Kidney (tissue), 14 donors: Measurements from ENCODE around the gene TRERF1. TPM values are rescaled to one million over a fixed set of nuclear protein-coding genes. Genes with fewer than 3 reads are reported as not detected.

Experiments
- DNase-seq, 5 donors: peaks; one replicate each; pipeline ENCODE4 v3.0.0-alpha.2; 2013 to 2020
- FAIRE-seq: peaks from 2 replicates; lab custom pipeline; 2012; peaks lifted over from hg19 to GRCh38; lab: Jason Lieb, UNC
- H3K27ac ChIP-seq, 2 donors: one replicate each; pipeline ENCODE4 v1.7.0; 2013; ENCODE audit warnings: low read depth in 2 of 2, low read length in 2 of 2, inconsistent platforms in 1 of 2
- H3K27me3 ChIP-seq: one replicate; pipeline ENCODE4 v1.7.1; 2013; ENCODE audit warnings: low read length, inconsistent platforms; ENCODE audit not compliant: control insufficient read depth, insufficient read depth
- H3K36me3 ChIP-seq, 3 donors: one replicate each; pipeline versions ENCODE4 v1.7.0 to v1.7.1; 2013; ENCODE audit warnings: low read length in 3 of 3, control low read depth in 1 of 3, inconsistent platforms in 1 of 3; ENCODE audit not compliant: insufficient read depth in 3 of 3, control insufficient read depth in 2 of 3
- H3K4me1 ChIP-seq, 3 donors: one replicate each; pipeline versions ENCODE4 v1.7.0 to v1.7.1; 2013; ENCODE audit warnings: low read length in 3 of 3, inconsistent platforms in 1 of 3, low read depth in 1 of 3; ENCODE audit not compliant: control insufficient read depth in 2 of 3, insufficient read depth in 2 of 3
- H3K4me3 ChIP-seq, 3 donors: one replicate each; pipeline versions ENCODE4 v1.7.0 to v1.8.1; 2013; ENCODE audit warnings: low read length in 3 of 3, control low read depth in 1 of 3, inconsistent platforms in 1 of 3
- H3K9ac ChIP-seq, 3 donors: one replicate each; pipeline versions ENCODE4 v1.7.0 to v1.7.1; 2013; ENCODE audit warnings: low read length in 3 of 3, control low read depth in 1 of 3, inconsistent platforms in 1 of 3
- H3K9me3 ChIP-seq, 3 donors: one replicate each; pipeline versions ENCODE4 v1.7.0 to v1.7.1; 2013; ENCODE audit warnings: low read length in 3 of 3, control low read depth in 1 of 3, inconsistent platforms in 1 of 3; ENCODE audit not compliant: control insufficient read depth in 2 of 3, insufficient read depth in 1 of 3
- CTCF ChIP-seq: IDR thresholded peaks from 3 replicates; pipeline ENCODE4 v1.5.1; 2012; ENCODE audit warnings: mild to moderate bottlenecking, moderate library complexity, borderline replicate concordance; ENCODE audit not compliant: insufficient read depth; ENCODE audit errors: extremely low read depth
- intact Hi-C: fragments of 100-400 bp; cut with DNase I; formaldehyde crosslinking; loops from one replicate; pipeline ENCODE4 v1.11.1; 2022
- polyA plus RNA-seq: library from polyadenylated mRNA; stranded (reverse); fragments of 350-450 nt; fragmentation: Illumina TruSeq; extraction: RNeasy Lipid Tissue Mini Kit (QIAGEN cat#74804); gene quantifications from one replicate; pipeline ENCODE4 v1.2.3, GENCODE V29; 2014; ENCODE audit warnings: low read depth, low replicate concordance; ENCODE audit not compliant: insufficient read depth
- total RNA-seq: library from RNA; stranded (reverse); fragmentation: NEBNext Ultra II Directional; extraction: Animal tissue kit (Norgen Biotek cat#: 25700); gene quantifications from one replicate; pipeline ENCODE4 v1.2.1, GENCODE V29; 2021
- donor health status: control.
- donor health status: control.
- donor health status: control.
- donor health status: control.
- donor health status: control.
- donor health status: DM: yes; HTN: yes; CAD: no.
- donor health status: Normal renal cell carcinoma (clear cell type).

Gene TRERF1
- total and polyA plus RNA-seq, 2 donors from 2014 or later: 1.5 to 8.4 TPM

GRCh38 chr6:42383421-42384205 is 68.1 kb downstream of the TRERF1 start:
- TF ChIP-seq CTCF: no peak
- H3K36me3 ChIP-seq: no peaks in the 10 kb centered on the region
- no peaks in the 10 kb centered on the region for H3K27me3 ChIP-seq
- H3K27ac ChIP-seq: no peak overlapping the region
- no peak overlapping the region for H3K9ac ChIP-seq
- H3K9me3 ChIP-seq: no peaks in the 10 kb centered on the region
- H3K4me1 ChIP-seq: peaks cover 0 to 3% (median 0%) of the 10 kb centered on the region in 3 donors
- intact Hi-C loops: no loop called here
- H3K4me3 ChIP-seq: no peak overlapping the region
- FAIRE-seq: no peak
- no peak for DNase-seq

- peaks cover 0 to 3% (median 0%) of the 10 kb centered on the region in 3 donors for H3K4me1 ChIP-seq
- FAIRE-seq (no peak), DNase-seq (no peak)
- no peak for TF ChIP-seq CTCF
- intact Hi-C loops: no loop called here
- H3K27me3 ChIP-seq: no peaks in the 10 kb centered on the region
- H3K9me3 ChIP-seq: no peaks in the 10 kb centered on the region
- H3K27ac ChIP-seq: no peak overlapping the region
- no peak overlapping the region for H3K4me3 ChIP-seq
- H3K9ac ChIP-seq: no peak overlapping the region
- H3K36me3 ChIP-seq: no peaks in the 10 kb centered on the region
Observed at GRCh38 chr6:42381850-42382249, 69.9 kb downstream of the TRERF1 start.

GRCh38 chr6:42380228-42380979 is 71.3 kb downstream of the TRERF1 start:
- H3K4me1 ChIP-seq: peaks cover 0 to 3% (median 0%) of the 10 kb centered on the region in 3 donors
- no peak overlapping the region for H3K9ac ChIP-seq
- H3K4me3 ChIP-seq: no peak overlapping the region
- H3K36me3 ChIP-seq: no peaks in the 10 kb centered on the region
- intact Hi-C loops: no loop called here
- DNase-seq: no peak
- H3K9me3 ChIP-seq: no peaks in the 10 kb centered on the region
- H3K27ac ChIP-seq: no peak overlapping the region
- no peak for TF ChIP-seq CTCF
- no peak for FAIRE-seq
- H3K27me3 ChIP-seq: no peaks in the 10 kb centered on the region
